H1 (cell line): ENCODE measurements around the gene FOSL1. TPM values are rescaled to one million over a fixed set of nuclear protein-coding genes. Genes with fewer than 3 reads are reported as not detected.

Experiments used
- CTCF ChIA-PET: fragments of 300-600 bp; sonication (Branson Sonifier 250); formaldehyde crosslinking; loops from one replicate; lab custom pipeline; 2021; ENCODE audit not compliant: partially characterized antibody; lab: Charles Lee
- POLR2A ChIA-PET: fragments of 300-600 bp; sonication (Branson Sonifier 250); formaldehyde crosslinking; loops from one replicate; lab custom pipeline; 2021; ENCODE audit warnings: inconsistent platforms; ENCODE audit not compliant: partially characterized antibody; lab: Charles Lee
- DNase-seq, 2 experiments: peaks; one replicate each; pipeline versions ENCODE4 v3.0.0 to v3.0.0-alpha.2; 2010 to 2022; ENCODE audit warnings: low spot score in 2 of 2, low read depth in 1 of 2, mixed read lengths in 1 of 2
- FAIRE-seq: peaks from 2 replicates; lab custom pipeline; 2011; peaks lifted over from hg19 to GRCh38; lab: Jason Lieb, UNC
- H2AFZ ChIP-seq: 2 replicates; pipeline ENCODE4 v1.8.1; 2012; ENCODE audit warnings: low read length, inconsistent platforms
- H2AK5ac ChIP-seq: 2 replicates; pipeline ENCODE4 v1.6.1; 2013; ENCODE audit warnings: low read depth, low read length
- H2BK120ac ChIP-seq: replicated peaks from 2 replicates; pipeline ENCODE3; 2013; ENCODE audit warnings: low read depth, low read length, inconsistent platforms
- H2BK12ac ChIP-seq: 2 replicates; pipeline ENCODE4 v1.6.1; 2013; ENCODE audit warnings: low read depth, low read length
- H2BK15ac ChIP-seq: 2 replicates; pipeline ENCODE4 v1.6.1; 2013; ENCODE audit warnings: low read length
- H2BK20ac ChIP-seq: 2 replicates; pipeline ENCODE4 v1.6.1; 2013; ENCODE audit warnings: low read length
- H2BK5ac ChIP-seq: 2 replicates; pipeline ENCODE4 v1.6.1; 2013; ENCODE audit warnings: low read depth, low read length
- H3K14ac ChIP-seq: 2 replicates; pipeline ENCODE4 v1.6.1; 2013; ENCODE audit warnings: inconsistent platforms; ENCODE audit not compliant: insufficient read length
- H3K18ac ChIP-seq: 2 replicates; pipeline ENCODE4 v1.6.1; 2013; ENCODE audit warnings: low read length; ENCODE audit errors: extremely low read depth
- H3K23ac ChIP-seq: 2 replicates; pipeline ENCODE4 v1.6.1; 2013; ENCODE audit warnings: inconsistent platforms; ENCODE audit not compliant: insufficient read length
- H3K23me2 ChIP-seq: 2 replicates; pipeline ENCODE4 v1.6.1; 2013; ENCODE audit warnings: low read depth, low read length
- H3K27ac ChIP-seq: 2 replicates; pipeline ENCODE4 v1.6.1; 2011; ENCODE audit warnings: low read depth, low read length, inconsistent platforms
- H3K27me3 ChIP-seq, 4 experiments: replicated peaks in 1 of 4; 1 replicate in 1 of 4; 2 replicates in 3 of 4; pipeline versions ENCODE4 v1.6.1 to v1.8.1; 2011 to 2013; ENCODE audit warnings: low read length in 3 of 4, mild to moderate bottlenecking in 3 of 4, inconsistent platforms in 2 of 4, mixed read lengths in 2 of 4, moderate library complexity in 1 of 4; ENCODE audit not compliant: control insufficient read depth in 3 of 4, insufficient read depth in 3 of 4; ENCODE audit errors: extremely low read depth in 1 of 4
- H3K36me3 ChIP-seq, 4 experiments: 2 replicates each; pipeline versions ENCODE4 v1.6.1 to v1.8.1; 2011 to 2013; ENCODE audit warnings: mild to moderate bottlenecking in 4 of 4, low read length in 3 of 4, moderate library complexity in 2 of 4, control low read depth in 1 of 4, inconsistent platforms in 1 of 4; ENCODE audit not compliant: insufficient read depth in 4 of 4, control insufficient read depth in 2 of 4
- H3K4ac ChIP-seq: replicated peaks from 2 replicates; pipeline ENCODE3; 2013; ENCODE audit warnings: low read length, low read depth, mixed read lengths, inconsistent platforms; ENCODE audit not compliant: insufficient read length
- H3K4me1 ChIP-seq, 4 experiments: replicated peaks in 1 of 4; 1 replicate in 1 of 4; 2 replicates in 3 of 4; pipeline versions ENCODE4 v1.6.1 to v1.8.1; 2011 to 2013; ENCODE audit warnings: low read length in 3 of 4, inconsistent platforms in 2 of 4, mixed read lengths in 1 of 4; ENCODE audit not compliant: insufficient read depth in 4 of 4, control insufficient read depth in 3 of 4
- H3K4me2 ChIP-seq, 2 experiments: 2 replicates each; pipeline versions ENCODE4 v1.6.1 to v1.8.1; 2011 to 2013; ENCODE audit warnings: low read depth in 2 of 2, low read length in 2 of 2, control low read depth in 1 of 2, inconsistent platforms in 1 of 2, mild to moderate bottlenecking in 1 of 2; ENCODE audit not compliant: insufficient read depth in 1 of 2
- H3K4me3 ChIP-seq, 4 experiments: fragments of 200-600, 300-600 bp in 1 of 4; sonication (generic), shearing (Covaris generic), sonication (Bioruptor Twin) in 1 of 4; 2 replicates each; pipeline versions ENCODE4 v1.5.1 to v1.8.1; 2011 to 2016; ENCODE audit warnings: low read length in 4 of 4, low read depth in 3 of 4, control low read depth in 2 of 4, inconsistent platforms in 2 of 4, mild to moderate bottlenecking in 2 of 4, mixed read lengths in 1 of 4, moderate library complexity in 1 of 4; ENCODE audit not compliant: insufficient read depth in 2 of 4; ENCODE audit errors: extremely low read depth in 1 of 4
- H3K56ac ChIP-seq: replicated peaks from 2 replicates; pipeline ENCODE3; 2013; ENCODE audit warnings: low read depth, mild to moderate bottlenecking, mixed read lengths, low read length, inconsistent platforms; ENCODE audit not compliant: insufficient read length
- H3K79me1 ChIP-seq: 2 replicates; pipeline ENCODE4 v1.6.1; 2013; ENCODE audit warnings: low read depth, low read length, control low read depth
- H3K79me2 ChIP-seq, 2 experiments: 2 replicates each; pipeline versions ENCODE4 v1.6.1 to v1.8.1; 2012 to 2013; ENCODE audit warnings: low read length in 2 of 2, mild to moderate bottlenecking in 2 of 2, inconsistent platforms in 1 of 2; ENCODE audit not compliant: insufficient read depth in 2 of 2, control insufficient read depth in 1 of 2
- H3K9ac ChIP-seq, 4 experiments: replicated peaks in 1 of 4; 1 replicate in 1 of 4; 2 replicates in 3 of 4; pipeline versions ENCODE4 v1.6.1 to v1.8.1; 2011 to 2013; ENCODE audit warnings: low read depth in 3 of 4, low read length in 3 of 4, control low read depth in 2 of 4, mild to moderate bottlenecking in 2 of 4, moderate library complexity in 2 of 4, inconsistent platforms in 1 of 4; ENCODE audit errors: extremely low read depth in 1 of 4
- H3K9me3 ChIP-seq, 2 experiments: 2 replicates each; pipeline versions ENCODE4 v1.6.1 to v1.8.1; 2012 to 2013; ENCODE audit warnings: mild to moderate bottlenecking in 2 of 2, moderate library complexity in 2 of 2, control low read depth in 1 of 2, inconsistent platforms in 1 of 2, low read depth in 1 of 2, low read length in 1 of 2, mixed read lengths in 1 of 2; ENCODE audit not compliant: insufficient read depth in 2 of 2
- H4K20me1 ChIP-seq, 2 experiments: replicated peaks in 1 of 2; 2 replicates each; pipeline versions ENCODE3 to v1.8.1; 2011 to 2013; ENCODE audit warnings: inconsistent platforms in 2 of 2, low read length in 2 of 2, mild to moderate bottlenecking in 1 of 2; ENCODE audit not compliant: insufficient read depth in 2 of 2, control insufficient read depth in 1 of 2
- H4K5ac ChIP-seq: 2 replicates; pipeline ENCODE4 v1.6.1; 2013; ENCODE audit warnings: low read length, low read depth, mixed read lengths, inconsistent platforms; ENCODE audit not compliant: insufficient read length
- H4K8ac ChIP-seq: 2 replicates; pipeline ENCODE4 v1.8.0; 2013; ENCODE audit warnings: mild to moderate bottlenecking, moderate library complexity, low read length, inconsistent platforms; ENCODE audit not compliant: insufficient read depth; ENCODE audit errors: extremely low read depth
- H4K91ac ChIP-seq: replicated peaks from 2 replicates; pipeline ENCODE3; 2013; ENCODE audit warnings: low read length, mixed read lengths, inconsistent platforms; ENCODE audit not compliant: insufficient read length
- BCL11A ChIP-seq, 2 experiments: IDR thresholded peaks; one replicate each; pipeline ENCODE4 v1.6.1; 2011; ENCODE audit warnings: low read depth in 2 of 2, low read length in 2 of 2, mild to moderate bottlenecking in 2 of 2
- CHD2 ChIP-seq: IDR thresholded peaks from 2 replicates; pipeline ENCODE4 v1.6.1; 2012; ENCODE audit warnings: low read length, improper control_type of control experiment
- POLR2AphosphoS5 ChIP-seq: IDR thresholded peaks from 2 replicates; pipeline ENCODE4 v1.6.1; 2011; ENCODE audit warnings: low read depth, low read length
- RAD21 ChIP-seq, 2 experiments: IDR thresholded peaks in 1 of 2; conservative IDR thresholded peaks in 1 of 2; 2 replicates each; pipeline ENCODE4 v1.6.1; 2011; ENCODE audit warnings: low read depth in 2 of 2, low read length in 2 of 2, improper control_type of control experiment in 1 of 2, inconsistent platforms in 1 of 2, mild to moderate bottlenecking in 1 of 2, moderate library complexity in 1 of 2
- RNF2 ChIP-seq: fragments of 200-900, 300-1000 bp; sonication (generic); IDR thresholded peaks from 2 replicates; pipeline ENCODE4 v1.7.1; 2016; ENCODE audit warnings: borderline replicate concordance, low read depth, mild to moderate bottlenecking, antibody characterized with exemption, low read length; ENCODE audit not compliant: poor library complexity, severe bottlenecking; ENCODE audit errors: missing control alignments
- SP2 ChIP-seq: IDR thresholded peaks from 2 replicates; pipeline ENCODE4 v1.6.1; 2012; ENCODE audit warnings: mild to moderate bottlenecking, low read length, inconsistent platforms
- WGBS, 2 experiments: shearing (Covaris generic) in 1 of 2; methylation state at CpG; one replicate each; pipeline versions ENCODE4 v1.1.6 to v1.1.7; 2013 to 2015; ENCODE audit warnings: low lambda C conversion rate in 2 of 2, mixed read lengths in 2 of 2, inconsistent platforms in 1 of 2, low coverage in 1 of 2, missing lambda C conversion rate in 1 of 2; ENCODE audit not compliant: insufficient replicate concordance in 2 of 2, insufficient coverage in 1 of 2, insufficient read length in 1 of 2; ENCODE audit errors: extremely low coverage in 1 of 2, missing lambda C conversion rate in 1 of 2; 5-methylcytosine and 5-hydroxymethylcytosine counted together
- polyA plus RNA-seq, 7 experiments: library from polyadenylated mRNA; depleted of rRNA in 3 of 7; stranded (reverse) in 5 of 7; unstranded in 2 of 7; fragments of >200 nt in 5 of 7; fragments of 200-250 nt in 2 of 7; gene quantifications; 1 replicate in 5 of 7; 2 replicates in 1 of 7; 4 replicates in 1 of 7; pipeline versions ENCODE4 v1.2.1 to v1.2.3, GENCODE V29; 2011 to 2013; ENCODE audit warnings: missing spikeins in 2 of 7, mixed read lengths in 2 of 7
- total RNA-seq: library from RNA; stranded (reverse); fragmentation: NEBNext Ultra II Directional; extraction: Animal tissue kit (Norgen Biotek cat#: 25700); gene quantifications from 2 replicates; pipeline ENCODE4 v1.2.1, GENCODE V29; 2021

The FOSL1 gene
- total and polyA plus RNA-seq, 2 of the 8 experiments (the other 6 are each of a cell fraction or from before 2014, with no cell fraction given), result 6.3 to 7.2 TPM

DNA sequence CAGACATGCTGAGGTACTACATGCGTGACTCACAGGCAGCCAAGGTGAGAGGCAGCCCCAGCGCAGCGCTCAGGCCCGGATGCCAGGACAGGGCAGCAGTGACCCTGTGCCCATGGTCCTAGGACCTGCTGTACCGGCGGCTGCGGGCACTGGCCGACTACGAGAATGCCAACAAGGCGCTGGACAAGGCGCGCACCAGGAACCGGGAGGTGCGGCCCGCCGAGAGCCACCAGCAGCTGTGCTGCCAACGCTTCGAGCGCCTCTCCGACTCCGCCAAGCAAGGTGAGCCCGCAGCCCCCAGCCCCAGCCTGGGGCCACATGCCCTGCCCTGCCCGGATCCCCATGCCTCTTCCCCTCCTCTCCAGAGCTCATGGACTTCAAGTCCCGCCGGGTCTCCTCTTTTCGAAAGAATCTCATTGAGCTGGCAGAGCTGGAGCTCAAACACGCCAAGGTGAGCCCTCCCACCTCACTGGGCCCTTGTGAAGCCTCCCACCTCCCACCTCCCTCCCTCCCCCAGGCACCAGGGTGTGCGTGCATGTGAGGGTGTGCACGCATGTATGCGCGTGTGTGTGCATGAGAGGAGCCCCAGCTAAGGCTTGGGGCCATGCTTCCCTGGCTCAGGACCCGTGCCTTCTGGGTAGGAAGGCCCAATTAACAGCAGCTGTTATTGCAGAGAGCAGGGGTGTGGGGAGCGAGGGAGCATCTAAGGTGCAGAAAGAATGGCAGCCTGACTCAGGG, 47.5 kb downstream of the FOSL1 start:
- Histone ChIP-seq H2BK15ac (no peak overlapping the region), H3K79me1 (peaks cover 20% of the 10 kb centered on the region), H2BK20ac (no peak overlapping the region), H3K14ac (no peak overlapping the region)
- POLR2A ChIA-PET, result interaction anchor here (0.6 to 38.3 kb wide), 32 partner anchors 8 to 246 kb away, joined by 3 to 1071 read pairs (median 4); partner anchors contain the start of genes CCDC85B, CFL1, CTSW and EFEMP2
- TF ChIP-seq RNF2, result no peak
- TF ChIP-seq POLR2AphosphoS5, result peak; percentile 81
- TF ChIP-seq CHD2, result peak; percentile 25; the same call in 1 of the 2 replicates
- TF ChIP-seq SP2, result no peak
- no peak for TF ChIP-seq RAD21 (IDR thresholded peaks at IDR 0.05 in 1 of 2, conservative IDR thresholded peaks at IDR 0.05 in 1 of 2; ENCODE audit: low read depth in 2 of 2, low read length in 2 of 2)
- TF ChIP-seq BCL11A (IDR thresholded peaks at IDR 0.05; ENCODE audit: low read depth in 2 of 2, low read length in 2 of 2), result no peak
- TF ChIP-seq, all 59 proteins: peak for 2
- Histone ChIP-seq H3K27ac (no peak overlapping the region), H3K4me1 (peaks cover 0 to 10% (median under 1%) of the 10 kb centered on the region in 4 experiments; a peak in 5 of 7 replicates), H3K4ac (no peak overlapping the region), H3K79me2 (peaks cover 15 to 36% of the 10 kb centered on the region in 2 experiments), H3K9ac (no peak overlapping the region), H4K20me1 (peaks cover 29 to 30% of the 10 kb centered on the region in 2 experiments), H3K36me3 (peaks cover 17 to 34% (median 31%) of the 10 kb centered on the region in 4 experiments), H2AFZ (no peak overlapping the region), H2BK120ac (no peak overlapping the region), H3K56ac (no peak overlapping the region), H3K23me2 (peaks cover 3% of the 10 kb centered on the region; the same call in 1 of the 2 replicates), H4K8ac (no peak overlapping the region), H3K9me3 (peaks cover 7 to 10% of the 10 kb centered on the region in 2 experiments; a peak in 2 of 4 replicates), H4K5ac (no peak overlapping the region), H2BK12ac (no peak overlapping the region), H4K91ac (no peak overlapping the region), H3K4me2 (no peak overlapping the region), H3K27me3 (no peaks in the 10 kb centered on the region; a peak in 1 of 7 replicates), H3K23ac (no peak overlapping the region), H3K4me3 (no peak overlapping the region), H3K18ac (no peak overlapping the region; the same call in 1 of the 2 replicates), H2AK5ac (no peak overlapping the region), H2BK5ac (0 out of 2 replicates have a peak overlapping the region, but pooled peaks have one; percentile 20)
- DNase-seq, result no peak
- FAIRE-seq, result no peak
- CTCF ChIA-PET, result interaction anchor here (0.7 to 15.2 kb wide), 25 partner anchors 9 to 198 kb away, joined by 3 to 283 read pairs (median 6); partner anchors contain the start of genes AP5B1, CCDC85B, CFL1 and CTSW
- 97% methylated on average over 24 of the region's 33 CpGs; no CpG with 5 or more reads in 1 of the 2 experiments for WGBS, 2 experiments
